Astrocyte of the cerebellum (primary cell): Measurements from ENCODE around the gene PCDHGA6.
"Not testable (repeated sequence)": the region's sequence is repeated elsewhere in the genome, so short reads cannot be mapped to it uniquely, and the experiment has no call there.

ENCODE experiments used
- DNase-seq: peaks from one replicate; pipeline ENCODE4 v3.0.0-alpha.2; 2011; ENCODE audit warnings: low read depth
- H3K4me3 ChIP-seq: 2 replicates; pipeline ENCODE4 v1.5.1; 2011; ENCODE audit warnings: mild to moderate bottlenecking, low read depth, low read length, moderate library complexity
- in situ Hi-C: cut with HindIII; loops from 2 replicates; pipeline ENCODE4 v1.10.0; 2017; ENCODE audit warnings: low sequenced_read_pairs
- TF ChIP-seq, protein P1 (sequence below): IDR thresholded peaks from 2 replicates; pipeline ENCODE4 v1.5.1; 2012; ENCODE audit warnings: low read length, low read depth, moderate library complexity, mild to moderate bottlenecking; ENCODE audit errors: missing control alignments

Gene PCDHGA6

DNA sequence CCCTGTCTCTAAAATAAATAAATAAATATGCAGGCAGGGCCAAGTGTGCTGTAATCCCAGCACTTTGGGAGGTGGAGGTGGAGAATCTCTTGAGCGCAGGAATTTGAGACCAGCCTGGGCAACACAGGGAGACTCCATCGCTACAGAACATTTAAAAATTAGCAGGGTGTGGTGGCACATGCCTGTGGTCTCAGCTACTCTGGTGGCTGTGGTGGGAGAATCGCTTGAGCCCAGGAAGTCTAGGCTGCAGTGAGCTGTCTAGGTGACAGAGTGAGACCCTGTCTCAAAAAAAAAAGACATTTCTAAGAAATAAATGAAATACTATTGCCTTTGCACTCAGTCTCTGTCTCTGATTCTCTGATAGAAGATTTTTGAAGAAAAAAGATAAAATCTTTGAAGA, 37.9 kb downstream of the PCDHGA6 start:
- H3K4me3 ChIP-seq, result no peak overlapping the region
- in situ Hi-C loops, result no loop called here
- no peak for DNase-seq
- TF ChIP-seq, protein P1, sequence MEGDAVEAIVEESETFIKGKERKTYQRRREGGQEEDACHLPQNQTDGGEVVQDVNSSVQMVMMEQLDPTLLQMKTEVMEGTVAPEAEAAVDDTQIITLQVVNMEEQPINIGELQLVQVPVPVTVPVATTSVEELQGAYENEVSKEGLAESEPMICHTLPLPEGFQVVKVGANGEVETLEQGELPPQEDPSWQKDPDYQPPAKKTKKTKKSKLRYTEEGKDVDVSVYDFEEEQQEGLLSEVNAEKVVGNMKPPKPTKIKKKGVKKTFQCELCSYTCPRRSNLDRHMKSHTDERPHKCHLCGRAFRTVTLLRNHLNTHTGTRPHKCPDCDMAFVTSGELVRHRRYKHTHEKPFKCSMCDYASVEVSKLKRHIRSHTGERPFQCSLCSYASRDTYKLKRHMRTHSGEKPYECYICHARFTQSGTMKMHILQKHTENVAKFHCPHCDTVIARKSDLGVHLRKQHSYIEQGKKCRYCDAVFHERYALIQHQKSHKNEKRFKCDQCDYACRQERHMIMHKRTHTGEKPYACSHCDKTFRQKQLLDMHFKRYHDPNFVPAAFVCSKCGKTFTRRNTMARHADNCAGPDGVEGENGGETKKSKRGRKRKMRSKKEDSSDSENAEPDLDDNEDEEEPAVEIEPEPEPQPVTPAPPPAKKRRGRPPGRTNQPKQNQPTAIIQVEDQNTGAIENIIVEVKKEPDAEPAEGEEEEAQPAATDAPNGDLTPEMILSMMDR, result no peak

DNA sequence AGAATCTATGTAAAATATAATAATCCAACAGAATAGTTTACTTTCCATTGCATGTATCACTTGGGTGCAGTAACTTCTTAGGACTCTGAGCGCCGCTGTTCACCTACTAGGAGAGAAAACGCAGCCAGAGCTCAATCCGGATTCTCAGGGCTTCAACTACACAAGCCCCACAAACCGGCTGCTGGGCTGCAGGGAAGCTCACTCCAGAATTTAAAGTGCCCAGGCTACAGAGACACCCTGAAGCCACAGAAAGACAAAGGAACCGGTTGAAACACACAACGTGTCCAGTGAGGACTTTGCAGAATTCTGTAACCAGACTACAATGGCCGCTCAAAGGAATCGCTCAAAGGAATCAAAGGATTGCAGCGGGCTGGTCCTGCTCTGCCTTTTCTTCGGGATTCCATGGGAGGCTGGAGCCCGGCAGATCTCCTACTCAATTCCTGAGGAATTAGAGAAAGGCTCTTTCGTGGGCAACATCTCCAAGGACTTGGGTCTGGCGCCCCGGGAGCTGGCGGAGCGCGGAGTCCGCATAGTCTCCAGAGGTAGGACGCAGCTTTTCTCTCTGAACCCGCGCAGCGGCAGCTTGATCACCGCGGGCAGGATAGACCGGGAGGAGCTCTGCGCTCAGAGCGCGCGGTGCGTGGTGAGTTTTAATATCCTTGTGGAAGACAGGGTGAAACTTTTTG, 39.3 kb downstream of the PCDHGA6 start, which contains the start of gene PCDHGA10:
PCDHGA10 (plus strand) TSS at position 134 of the 686 bp plus-strand sequence; CDS start at position 323, 189 bp downstream.
- in situ Hi-C loops, result no loop called here
- DNase-seq, result peak; percentile 53
- TF ChIP-seq, protein P1, result peak; percentile 66
- H3K4me3 ChIP-seq, result peak within 1 kb of the TSS; percentile 49

DNA sequence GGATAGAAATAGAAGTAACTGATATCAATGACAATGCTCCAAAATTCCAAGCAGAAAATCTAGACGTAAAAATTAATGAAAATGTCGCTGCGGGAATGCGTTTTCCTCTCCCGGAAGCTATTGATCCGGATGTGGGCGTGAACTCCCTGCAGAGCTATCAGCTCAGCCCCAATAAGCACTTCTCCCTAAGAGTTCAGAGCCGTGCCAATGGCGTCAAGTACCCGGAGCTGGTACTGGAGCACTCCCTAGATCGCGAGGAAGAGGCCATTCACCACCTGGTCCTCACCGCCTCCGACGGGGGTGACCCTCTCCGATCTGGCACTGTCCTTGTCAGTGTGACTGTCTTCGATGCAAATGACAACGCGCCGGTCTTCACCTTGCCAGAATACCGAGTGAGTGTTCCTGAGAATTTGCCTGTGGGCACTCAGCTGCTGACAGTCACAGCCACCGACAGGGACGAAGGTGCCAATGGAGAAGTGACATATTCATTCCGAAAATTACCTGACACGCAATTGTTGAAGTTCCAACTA, 39.9 kb downstream of the PCDHGA6 start:
- DNase-seq, result no peak
- in situ Hi-C loops, result no loop called here
- peak overlapping the region; percentile 49 for H3K4me3 ChIP-seq
- TF ChIP-seq, protein P1, result no peak

DNA sequence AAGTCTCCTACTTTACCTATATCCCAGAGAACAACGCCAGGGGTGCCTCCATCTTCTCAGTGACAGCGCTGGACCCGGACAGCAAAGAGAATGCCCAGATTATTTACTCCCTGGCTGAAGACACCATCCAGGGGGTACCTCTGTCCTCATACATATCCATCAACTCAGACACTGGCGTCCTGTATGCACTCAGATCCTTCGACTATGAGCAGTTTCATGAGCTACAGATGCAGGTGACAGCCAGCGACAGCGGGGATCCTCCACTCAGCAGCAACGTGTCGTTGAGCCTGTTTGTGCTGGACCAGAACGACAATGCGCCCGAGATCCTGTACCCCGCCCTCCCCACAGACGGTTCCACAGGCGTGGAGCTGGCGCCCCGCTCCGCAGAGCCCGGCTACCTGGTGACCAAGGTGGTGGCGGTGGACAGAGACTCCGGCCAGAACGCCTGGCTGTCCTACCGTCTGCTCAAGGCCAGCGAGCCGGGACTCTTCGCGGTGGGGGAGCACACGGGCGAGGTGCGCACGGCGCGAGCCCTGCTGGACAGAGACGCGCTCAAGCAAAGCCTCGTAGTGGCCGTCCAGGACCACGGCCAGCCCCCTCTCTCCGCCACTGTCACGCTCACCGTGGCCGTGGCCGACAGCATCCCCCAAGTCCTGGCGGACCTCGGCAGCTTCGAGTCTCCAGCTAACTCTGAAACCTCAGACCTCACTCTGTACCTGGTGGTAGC, 41.0 kb downstream of the PCDHGA6 start:
- in situ Hi-C loops, DNase-seq, H3K4me3 ChIP-seq: not testable (repeated sequence)

DNA sequence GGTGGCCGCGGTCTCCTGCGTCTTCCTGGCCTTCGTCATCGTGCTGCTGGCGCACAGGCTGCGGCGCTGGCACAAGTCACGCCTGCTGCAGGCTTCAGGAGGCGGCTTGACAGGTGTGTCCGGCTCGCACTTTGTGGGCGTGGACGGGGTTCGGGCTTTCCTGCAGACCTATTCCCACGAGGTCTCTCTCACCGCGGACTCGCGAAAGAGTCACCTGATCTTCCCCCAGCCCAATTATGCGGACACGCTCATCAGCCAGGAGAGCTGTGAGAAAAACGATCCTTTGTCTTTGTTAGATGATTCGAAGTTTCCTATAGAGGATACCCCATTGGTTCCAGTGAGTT, 41.6 kb downstream of the PCDHGA6 start:
- H3K4me3 ChIP-seq, in situ Hi-C loops, DNase-seq: not testable (repeated sequence)

DNA sequence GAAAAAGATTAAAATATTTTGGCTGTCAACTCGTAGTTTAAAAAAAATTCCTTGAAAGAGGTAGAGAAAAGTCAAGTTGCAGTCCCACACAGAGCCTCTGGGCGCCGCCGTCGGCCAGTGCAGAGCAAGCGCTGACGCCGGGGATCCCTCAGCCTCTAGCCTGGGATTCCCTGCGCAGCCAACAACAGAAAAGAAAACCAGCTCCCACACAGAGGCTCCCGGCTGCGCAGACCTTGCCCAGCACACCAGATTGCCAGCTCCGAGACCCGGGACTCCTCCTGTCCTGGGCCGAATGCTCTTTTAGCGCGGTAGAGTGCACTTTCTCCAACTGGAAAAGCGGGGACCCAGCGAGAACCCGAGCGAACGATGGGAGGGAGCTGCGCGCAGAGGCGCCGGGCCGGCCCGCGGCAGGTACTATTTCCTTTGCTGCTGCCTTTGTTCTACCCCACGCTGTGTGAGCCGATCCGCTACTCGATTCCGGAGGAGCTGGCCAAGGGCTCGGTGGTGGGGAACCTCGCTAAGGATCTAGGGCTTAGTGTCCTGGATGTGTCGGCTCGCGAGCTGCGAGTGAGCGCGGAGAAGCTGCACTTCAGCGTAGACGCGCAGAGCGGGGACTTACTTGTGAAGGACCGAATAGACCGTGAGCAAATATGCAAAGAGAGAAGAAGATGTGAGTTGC, 43.9 kb downstream of the PCDHGA6 start, which contains the start of gene PCDHGB7:
PCDHGB7 (plus strand) TSS at position 184 of the 679 bp plus-strand sequence; CDS start at position 367, 183 bp downstream.
- H3K4me3 ChIP-seq, result peak within 1 kb of the TSS; percentile 41
- TF ChIP-seq, protein P1, result peak; percentile 72
- peak; percentile 64 for DNase-seq
- in situ Hi-C loops, result not testable (repeated sequence)

DNA sequence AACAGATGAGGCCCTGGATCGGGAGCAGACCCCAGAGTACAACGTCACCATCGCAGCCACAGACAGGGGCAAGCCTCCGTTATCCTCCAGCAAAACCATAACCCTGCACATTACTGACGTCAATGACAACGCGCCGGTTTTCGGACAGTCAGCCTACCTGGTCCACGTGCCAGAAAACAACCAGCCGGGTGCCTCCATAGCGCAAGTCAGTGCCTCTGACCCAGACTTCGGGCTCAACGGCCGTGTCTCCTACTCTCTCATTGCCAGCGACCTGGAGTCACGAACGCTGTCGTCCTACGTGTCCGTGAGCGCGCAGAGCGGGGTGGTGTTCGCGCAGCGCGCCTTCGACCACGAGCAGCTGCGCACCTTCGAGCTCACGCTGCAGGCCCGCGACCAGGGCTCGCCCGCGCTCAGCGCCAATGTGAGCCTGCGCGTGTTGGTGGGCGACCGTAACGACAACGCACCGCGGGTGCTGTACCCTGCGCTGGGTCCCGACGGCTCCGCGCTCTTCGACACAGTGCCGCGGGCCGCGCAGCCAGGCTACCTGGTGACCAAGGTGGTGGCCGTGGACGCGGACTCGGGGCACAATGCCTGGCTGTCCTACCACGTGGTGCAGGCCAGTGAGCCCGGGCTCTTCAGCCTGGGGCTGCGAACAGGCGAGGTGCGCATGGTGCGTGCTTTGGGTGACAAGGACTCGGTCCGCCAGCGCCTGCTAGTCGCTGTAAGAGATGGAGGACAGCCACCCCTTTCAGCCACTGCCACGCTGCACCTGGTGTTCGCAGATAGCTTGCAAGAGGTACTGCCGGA, 45.6 kb downstream of the PCDHGA6 start:
- no peak overlapping the region for H3K4me3 ChIP-seq
- in situ Hi-C loops, result no loop called here
- no peak for DNase-seq
- TF ChIP-seq, protein P1, result no peak
